SK-N-SH treated with all-trans-retinoic acid at 6 μM for 48 hours (cell line): ENCODE results near the gene STIM2.

Experiments
- ATAC-seq: fragments of 200-7000 bp; cut with Tn5 transposase; 3 replicates; pipeline ENCODE4 v1.9.1; 2020; ENCODE audit warnings: mild to moderate bottlenecking, moderate library complexity
- ARNTL ChIP-seq: fragments of 450-650 bp; formaldehyde crosslinking; IDR thresholded peaks from 2 replicates; pipeline ENCODE4 v1.5.0; 2020; ENCODE audit warnings: low read depth, mild to moderate bottlenecking, moderate library complexity, borderline replicate concordance
- BACH2 ChIP-seq: fragments of 250-450 bp; sonication (Bioruptor Pico); IDR thresholded peaks from 2 replicates; pipeline ENCODE4 v1.9.0; 2021; ENCODE audit warnings: mild to moderate bottlenecking, borderline replicate concordance
- CSDC2 ChIP-seq: fragments of 250-450 bp; sonication (Bioruptor Pico); IDR thresholded peaks from 2 replicates; pipeline ENCODE4 v1.5.0; 2020; ENCODE audit warnings: mild to moderate bottlenecking, moderate library complexity
- GLIS3 ChIP-seq: fragments of 250-450 bp; sonication (Bioruptor Pico); IDR thresholded peaks from 2 replicates; pipeline ENCODE4 v1.5.0; 2020; ENCODE audit warnings: mild to moderate bottlenecking, moderate library complexity
- ISL1 ChIP-seq: fragments of 250-450 bp; sonication (Bioruptor Pico); IDR thresholded peaks from 2 replicates; pipeline ENCODE4 v2.1.2; 2022; ENCODE audit warnings: mild to moderate bottlenecking, moderate library complexity
- OSR1 ChIP-seq: fragments of 250-450 bp; sonication (Bioruptor Pico); IDR thresholded peaks from 2 replicates; pipeline ENCODE4 v1.8.0; 2022; ENCODE audit warnings: moderate library complexity, mild to moderate bottlenecking, inconsistent platforms
- PATZ1 ChIP-seq: fragments of 250-450 bp; sonication (Bioruptor Pico); IDR thresholded peaks from 2 replicates; pipeline ENCODE4 v1.8.0; 2020; ENCODE audit warnings: mild to moderate bottlenecking, moderate library complexity, borderline replicate concordance
- POU6F1 ChIP-seq: fragments of 250-450 bp; sonication (Bioruptor Pico); IDR thresholded peaks from 2 replicates; pipeline ENCODE4 v1.8.0; 2021; ENCODE audit warnings: low read depth, mild to moderate bottlenecking, moderate library complexity, borderline replicate concordance
- PPARA ChIP-seq: fragments of 250-450 bp; sonication (Bioruptor Pico); IDR thresholded peaks from 2 replicates; pipeline ENCODE4 v1.5.0; 2020; ENCODE audit warnings: mild to moderate bottlenecking, borderline replicate concordance
- RARB ChIP-seq: fragments of 250-450 bp; sonication (Bioruptor Pico); IDR thresholded peaks from 2 replicates; pipeline ENCODE4 v1.8.0; 2021; ENCODE audit warnings: mild to moderate bottlenecking, moderate library complexity
- SNAI2 ChIP-seq: fragments of 250-450 bp; sonication (Bioruptor Pico); IDR thresholded peaks from 2 replicates; pipeline ENCODE4 v1.5.0; 2020; ENCODE audit warnings: mild to moderate bottlenecking, moderate library complexity
- TCF4 ChIP-seq: fragments of 250-450 bp; sonication (Bioruptor Pico); IDR thresholded peaks from 2 replicates; pipeline ENCODE4 v1.8.0; 2021; ENCODE audit warnings: mild to moderate bottlenecking, moderate library complexity, borderline replicate concordance
- TOX ChIP-seq: fragments of 250-450 bp; sonication (Bioruptor Pico); IDR thresholded peaks from 2 replicates; pipeline ENCODE4 v1.8.0; 2021; ENCODE audit warnings: mild to moderate bottlenecking, moderate library complexity, borderline replicate concordance
- TSHZ2 ChIP-seq: fragments of 250-450 bp; sonication (Bioruptor Pico); IDR thresholded peaks from 2 replicates; pipeline ENCODE4 v1.5.0; 2020; ENCODE audit warnings: mild to moderate bottlenecking, moderate library complexity
- ZFP3 ChIP-seq: fragments of 250-450 bp; sonication (Bioruptor Pico); IDR thresholded peaks from 2 replicates; pipeline ENCODE4 v1.5.0; 2020; ENCODE audit warnings: mild to moderate bottlenecking, moderate library complexity
- ZFP30 ChIP-seq: fragments of 450-650 bp; formaldehyde crosslinking; IDR thresholded peaks from 2 replicates; pipeline ENCODE4 v1.5.0; 2022; ENCODE audit warnings: mild to moderate bottlenecking, moderate library complexity
- ZNF8 ChIP-seq: fragments of 450-650 bp; formaldehyde crosslinking; IDR thresholded peaks from 2 replicates; pipeline ENCODE4 v1.5.0; 2020; ENCODE audit warnings: mild to moderate bottlenecking, moderate library complexity
- TF ChIP-seq, protein P1 (sequence below): fragments of 250-450 bp; sonication (Bioruptor Pico); IDR thresholded peaks from 2 replicates; pipeline ENCODE4 v1.5.1; 2020; ENCODE audit warnings: low read depth, mild to moderate bottlenecking, moderate library complexity

Gene STIM2

DNA sequence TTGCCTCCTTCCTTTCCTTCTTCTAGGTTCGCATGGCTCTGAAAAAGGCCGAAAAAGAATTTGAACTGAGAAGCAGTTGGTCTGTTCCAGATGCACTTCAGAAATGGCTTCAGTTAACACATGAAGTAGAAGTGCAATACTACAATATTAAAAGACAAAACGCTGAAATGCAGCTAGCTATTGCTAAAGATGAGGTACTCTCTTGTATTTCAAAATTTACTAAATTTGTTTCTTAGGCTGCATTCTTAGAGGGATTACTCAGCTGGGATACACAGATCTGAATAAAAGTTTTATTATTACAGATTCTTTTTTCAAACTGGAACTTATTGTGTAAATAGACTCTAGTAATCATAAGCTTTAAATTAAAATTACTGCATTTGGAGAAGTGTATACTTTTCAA lies 146.9 kb downstream of the STIM2 start (continued):
- TF ChIP-seq TSHZ2 (CRISPR knock-in tag) = no peak
- TF ChIP-seq ZFP3 (CRISPR knock-in tag) = no peak
- no peak for TF ChIP-seq CSDC2 (CRISPR knock-in tag)
- TF ChIP-seq, protein P1, sequence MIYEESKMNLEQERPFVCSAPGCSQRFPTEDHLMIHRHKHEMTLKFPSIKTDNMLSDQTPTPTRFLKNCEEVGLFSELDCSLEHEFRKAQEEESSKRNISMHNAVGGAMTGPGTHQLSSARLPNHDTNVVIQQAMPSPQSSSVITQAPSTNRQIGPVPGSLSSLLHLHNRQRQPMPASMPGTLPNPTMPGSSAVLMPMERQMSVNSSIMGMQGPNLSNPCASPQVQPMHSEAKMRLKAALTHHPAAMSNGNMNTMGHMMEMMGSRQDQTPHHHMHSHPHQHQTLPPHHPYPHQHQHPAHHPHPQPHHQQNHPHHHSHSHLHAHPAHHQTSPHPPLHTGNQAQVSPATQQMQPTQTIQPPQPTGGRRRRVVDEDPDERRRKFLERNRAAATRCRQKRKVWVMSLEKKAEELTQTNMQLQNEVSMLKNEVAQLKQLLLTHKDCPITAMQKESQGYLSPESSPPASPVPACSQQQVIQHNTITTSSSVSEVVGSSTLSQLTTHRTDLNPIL (CRISPR knock-in tag) = no peak
- no peak for TF ChIP-seq SNAI2 (CRISPR knock-in tag)
- no peak for TF ChIP-seq OSR1
- TF ChIP-seq TOX = no peak

GRCh38 chr4:27008679-27009078 lies 148.0 kb downstream of the STIM2 start:
- no peak for TF ChIP-seq SNAI2 (CRISPR knock-in tag)
- TF ChIP-seq CSDC2 (CRISPR knock-in tag) = no peak
- TF ChIP-seq GLIS3 (CRISPR knock-in tag) = no peak
- no peak for TF ChIP-seq TCF4 (CRISPR knock-in tag)
- no peak for TF ChIP-seq OSR1
- no peak for TF ChIP-seq ZFP30 (CRISPR knock-in tag)
- TF ChIP-seq ARNTL (CRISPR knock-in tag) = no peak
- ATAC-seq = no peak

- no peak for TF ChIP-seq ZNF8
- ATAC-seq = no peak
Observed at GRCh38 chr4:27009539-27009938, 148.9 kb downstream of the STIM2 start.

DNA sequence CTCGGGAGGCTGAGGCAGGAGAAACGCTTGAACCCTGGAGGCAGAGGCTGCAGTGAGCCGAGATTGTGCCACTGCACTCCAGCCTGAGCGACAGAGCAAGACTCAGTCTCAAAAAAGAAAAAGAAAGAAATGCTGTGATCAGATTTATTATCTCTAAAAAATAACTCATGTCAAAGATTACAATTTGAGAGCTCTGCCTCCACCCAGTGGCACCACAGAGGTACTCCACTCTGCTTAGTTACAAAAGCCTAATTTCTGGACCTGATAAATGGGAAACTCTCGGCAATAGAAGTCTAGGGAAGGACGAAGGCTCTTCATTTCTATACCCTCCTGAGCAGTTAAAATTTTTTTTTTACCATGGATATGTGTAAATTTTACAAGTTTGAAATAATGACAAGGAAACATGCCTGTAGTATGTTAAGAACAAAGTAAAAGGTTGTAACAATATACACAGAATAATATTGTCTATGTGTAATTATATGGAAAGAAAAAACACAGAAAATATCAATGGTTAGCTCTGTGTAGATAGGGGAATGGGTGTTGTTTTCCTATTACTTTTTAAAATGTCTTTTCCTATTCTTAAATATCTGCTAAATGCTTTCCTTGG lies 149.8 kb downstream of the STIM2 start:
- ATAC-seq = peak; percentile 83
- TF ChIP-seq ZFP30 (CRISPR knock-in tag) (no peak), PATZ1 (CRISPR knock-in tag) (no peak), CSDC2 (CRISPR knock-in tag) (no peak), TCF4 (CRISPR knock-in tag) (no peak), BACH2 (CRISPR knock-in tag) (no peak), ISL1 (CRISPR knock-in tag) (no peak), RARB (CRISPR knock-in tag) (no peak), ZFP3 (CRISPR knock-in tag) (no peak)
- TF ChIP-seq, protein P1 (CRISPR knock-in tag) = no peak

GRCh38 chr4:27011401-27011800 lies 150.8 kb downstream of the STIM2 start:
- no peak for ATAC-seq
- TF ChIP-seq POU6F1 (CRISPR knock-in tag) (no peak), PATZ1 (CRISPR knock-in tag) (no peak), TCF4 (CRISPR knock-in tag) (no peak), PPARA (CRISPR knock-in tag) (no peak), GLIS3 (CRISPR knock-in tag) (no peak), OSR1 (no peak)
- TF ChIP-seq, protein P1 (CRISPR knock-in tag) = no peak
